ENCODE results near the gene CSMD2. TPM values are rescaled to one million over a fixed set of nuclear protein-coding genes. Genes with fewer than 3 reads are reported as not detected.

CSMD2 gene
- total and polyA plus RNA-seq, 2 of the 4 experiments (the other 2 are of a cell fraction): under 0.01 to 0.36 TPM

GRCh38 chr1:33844166-33844565 lies 320.9 kb downstream of the CSMD2 start:
- in situ Hi-C loops (cut with MboI; ENCODE audit: low sequenced_read_pairs): no loop called here
- Histone ChIP-seq H2BK5ac (ENCODE audit: low read depth, low read length, poor library complexity, severe bottlenecking) (no peak overlapping the region), H2AFZ (replicated peaks; ENCODE audit: low read length, poor library complexity) (no peak overlapping the region), H3K9me1 (ENCODE audit: insufficient read depth, low read length) (no peaks in the 10 kb centered on the region), H3K23ac (ENCODE audit: low read depth, low read length) (no peak overlapping the region), H2BK120ac (ENCODE audit: low read depth, low read length) (no peak overlapping the region), H3K36me3 (ENCODE audit: control insufficient read depth, insufficient read depth, low read length) (no peaks in the 10 kb centered on the region), H3K14ac (replicated peaks; ENCODE audit: low read depth, low read length) (no peak overlapping the region), H3K27me3 (ENCODE audit: control insufficient read depth, insufficient read depth, low read length) (no peaks in the 10 kb centered on the region), H4K20me1 (ENCODE audit: insufficient read depth, low read length) (no peaks in the 10 kb centered on the region), H3K27ac (ENCODE audit: insufficient read depth, low read length) (no peak overlapping the region), H4K91ac (ENCODE audit: insufficient read depth, low read depth, low read length) (no peak overlapping the region), H3K4ac (ENCODE audit: low read depth, low read length) (no peak overlapping the region), H4K5ac (ENCODE audit: low read depth, low read length) (no peak overlapping the region), H3K9ac (ENCODE audit: low read depth, low read length) (no peak overlapping the region), H3K56ac (ENCODE audit: extremely low read depth, insufficient read depth, low read length) (no peak overlapping the region), H2BK15ac (ENCODE audit: low read depth, low read length) (no peak overlapping the region), H3K4me1 (ENCODE audit: control insufficient read depth, insufficient read depth, low read length) (no peaks in the 10 kb centered on the region), H3K18ac (ENCODE audit: low read depth, low read length) (no peak overlapping the region), H2AK9ac (replicated peaks; ENCODE audit: low read depth, low read length, poor library complexity) (no peak overlapping the region), H3K9me3 (ENCODE audit: control insufficient read depth, insufficient read depth, low read length) (peaks cover 14% of the 10 kb centered on the region), H4K8ac (ENCODE audit: low read depth in 2 of 2, low read length in 2 of 2) (no peak overlapping the region), H3K79me1 (ENCODE audit: low read depth in 1 of 2, low read length in 2 of 2) (no peaks in the 10 kb centered on the region), H3K4me3 (ENCODE audit: insufficient read depth, low read depth, low read length) (no peak overlapping the region), H2BK20ac (ENCODE audit: low read depth, low read length) (no peak overlapping the region), H2AK5ac (ENCODE audit: low read depth, low read length) (no peak overlapping the region), H3K4me2 (ENCODE audit: low read depth, low read length) (no peak overlapping the region)
- ChIA-PET CTCF (no interaction called here), POLR2A (ENCODE audit: unreplicated experiment) (no interaction called here)
- DNase-seq (no peak), ATAC-seq (ENCODE audit: low read depth) (no peak)
- intact Hi-C loops (cut with micrococcal nuclease): no loop called here
- 48% methylated on average over 2 of the region's 5 CpGs; no CpG with 5 or more reads in 1 of the 2 experiments for WGBS, 2 experiments (ENCODE audit: extremely low coverage in 2 of 2, insufficient read length in 1 of 2)
- dilution Hi-C loops (cut with HindIII; ENCODE audit: low sequenced_read_pairs, unreplicated experiment): no loop called here
- no TSS peak for BruUV-seq (replicated peaks)
- no peak for TF ChIP-seq CTCF (conservative IDR thresholded peaks at IDR 0.05; ENCODE audit: low read depth, low read length)
- TF ChIP-seq POLR2A (IDR thresholded peaks at IDR 0.05; ENCODE audit: low read depth, low read length): no peak
- TF ChIP-seq RCOR1 (IDR thresholded peaks at IDR 0.05; ENCODE audit: insufficient replicate concordance, low read length): no peak
- no peak for TF ChIP-seq FOS (IDR thresholded peaks at IDR 0.05; ENCODE audit: low read depth, low read length)
- no peak for TF ChIP-seq NFE2L2 (IDR thresholded peaks at IDR 0.05; ENCODE audit: low read depth, low read length)
- TF ChIP-seq BHLHE40 (IDR thresholded peaks at IDR 0.05; ENCODE audit: low read depth, low read length): no peak
- TF ChIP-seq MXI1 (IDR thresholded peaks at IDR 0.05; ENCODE audit: borderline replicate concordance, low read depth, low read length): no peak
- TF ChIP-seq RFX5 (IDR thresholded peaks at IDR 0.05; ENCODE audit: low read depth, low read length): no peak
- TF ChIP-seq SMC3 (IDR thresholded peaks at IDR 0.05; ENCODE audit: low read depth, low read length): no peak
- TF ChIP-seq RAD21 (IDR thresholded peaks at IDR 0.05; ENCODE audit: low read length): no peak
- TF ChIP-seq ELK1 (IDR thresholded peaks at IDR 0.05; ENCODE audit: borderline replicate concordance, low read depth, low read length): no peak
- TF ChIP-seq CEBPB (IDR thresholded peaks at IDR 0.05; ENCODE audit: low read depth, low read length): no peak
- TF ChIP-seq CHD1 (IDR thresholded peaks at IDR 0.05; ENCODE audit: low read depth, low read length): no peak
